Measurements from ENCODE around the gene MKLN1.
"Not testable (repeated sequence)": the region's sequence is repeated elsewhere in the genome, so short reads cannot be mapped to it uniquely, and the experiment has no call there.

The MKLN1 gene

DNA sequence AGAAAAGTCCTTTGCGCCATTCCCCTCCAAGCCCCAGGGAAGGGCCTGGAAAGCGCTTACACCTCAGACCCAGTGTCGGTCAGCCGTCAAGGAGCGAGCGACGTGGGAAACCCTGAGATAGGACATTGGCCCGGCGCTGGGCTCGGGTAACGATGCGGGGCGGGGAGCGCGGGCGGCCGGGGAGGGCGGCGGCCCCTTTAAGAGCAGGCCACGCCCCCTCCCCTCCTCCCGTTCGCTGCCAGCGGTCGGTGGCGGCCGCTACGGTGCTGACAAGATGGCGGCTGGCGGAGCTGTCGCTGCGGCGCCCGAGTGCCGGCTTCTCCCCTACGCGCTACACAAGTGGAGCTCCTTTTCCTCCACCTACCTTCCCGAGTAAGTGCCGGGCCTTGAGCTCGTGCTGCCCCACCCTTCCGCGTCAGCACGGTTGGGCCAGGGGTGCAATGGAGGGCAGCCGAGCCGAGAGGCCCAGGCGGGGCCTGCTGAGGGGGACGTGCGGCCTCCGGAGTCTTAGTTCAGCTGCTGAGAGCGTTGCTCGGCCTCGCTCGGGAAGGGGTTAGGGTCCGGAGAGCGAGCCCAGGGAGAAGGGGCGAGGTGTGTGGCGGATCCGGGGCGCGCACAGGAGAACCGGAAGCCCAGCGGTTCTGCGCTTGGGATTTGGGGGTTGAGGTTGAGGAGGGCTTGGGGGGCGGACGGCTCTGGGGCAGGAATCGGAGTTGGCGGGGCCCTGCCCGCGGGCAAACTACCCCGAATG lies at the start of gene MKLN1:
Gene MKLN1, plus strand, starts transcription at position 251 of the 751 bp plus-strand sequence. Its CDS starts 24 bp downstream, at position 275.
- DNase-seq: peak; percentile 97

GRCh38 chr7:131279044-131279443 lies 48.6 kb upstream of the MKLN1 start:
- DNase-seq: no peak

GRCh38 chr7:131281266-131282048 lies 46.2 kb upstream of the MKLN1 start:
- DNase-seq: no peak

GRCh38 chr7:131284702-131285419 lies 42.8 kb upstream of the MKLN1 start:
- peak; percentile 39 for DNase-seq

GRCh38 chr7:131285556-131285955 lies 42.1 kb upstream of the MKLN1 start:
- no peak for DNase-seq

- no peak for DNase-seq
Measured at GRCh38 chr7:131288450-131288849, 39.2 kb upstream of the MKLN1 start.

DNA sequence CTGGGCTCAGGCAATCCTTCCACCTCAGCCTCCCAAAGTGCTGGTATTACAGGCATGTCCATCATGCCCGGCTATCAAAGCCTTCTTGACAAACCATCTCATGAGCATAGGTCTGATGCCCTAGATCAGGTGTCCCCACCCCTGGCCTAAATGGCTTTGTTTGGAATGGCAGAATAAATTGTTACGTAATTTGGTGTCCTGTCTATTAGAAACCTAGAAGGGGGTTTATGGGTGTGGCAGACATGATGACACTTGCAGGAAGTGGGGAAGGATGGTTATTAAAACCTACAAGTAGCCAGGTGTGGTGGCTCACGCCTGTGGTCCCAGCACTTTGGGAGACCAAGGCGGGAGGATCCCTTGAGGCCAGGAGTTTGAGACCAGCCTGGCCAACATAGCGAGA lies 38.6 kb upstream of the MKLN1 start:
- no peak for DNase-seq

- no peak for DNase-seq
Measured at GRCh38 chr7:131292141-131292905, 35.4 kb upstream of the MKLN1 start.

GRCh38 chr7:131293018-131293417 lies 34.7 kb upstream of the MKLN1 start:
- no peak for DNase-seq

GRCh38 chr7:131294553-131294952 lies 33.1 kb upstream of the MKLN1 start:
- no peak for DNase-seq

GRCh38 chr7:131298608-131298992 lies 29.1 kb upstream of the MKLN1 start:
- no peak for DNase-seq

DNA sequence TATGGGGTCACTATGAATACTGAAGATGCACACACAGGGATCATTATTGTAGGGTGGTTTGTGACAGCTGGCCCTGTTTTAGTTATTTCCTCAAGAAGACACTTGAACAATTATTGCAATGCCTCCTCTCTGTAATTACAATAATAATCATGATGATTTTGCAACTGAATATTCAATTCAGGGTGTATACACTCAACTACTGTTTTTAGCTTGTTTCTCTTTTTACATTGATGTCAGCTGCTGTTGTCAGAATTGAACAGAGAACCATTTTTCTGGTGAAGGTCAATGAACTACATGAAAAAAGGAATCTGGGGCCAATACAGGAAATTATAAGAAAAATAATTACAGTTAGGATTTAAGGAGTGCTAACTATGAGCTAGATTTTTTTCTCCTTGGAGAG lies 28.6 kb upstream of the MKLN1 start:
- DNase-seq: no peak

DNA sequence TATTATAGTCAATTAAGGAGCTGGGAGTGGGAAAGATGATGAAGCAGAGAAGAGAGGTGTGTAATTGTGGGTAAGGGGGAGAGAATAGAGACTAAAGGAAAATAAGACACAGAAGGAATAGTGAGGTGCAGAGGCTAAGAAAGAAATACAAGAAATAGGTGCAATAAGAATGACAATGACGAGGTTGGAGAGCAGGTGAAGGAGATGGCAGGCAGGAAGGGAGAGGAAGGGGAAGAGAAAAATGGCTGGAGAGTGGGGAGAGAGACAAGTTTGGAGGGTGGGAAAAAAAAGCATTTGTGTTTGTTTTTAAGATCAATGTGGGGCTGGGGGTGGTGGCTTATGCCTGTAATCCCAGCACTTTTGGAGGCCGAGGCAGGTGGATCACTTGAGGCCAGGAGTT lies 27.6 kb upstream of the MKLN1 start:
- no peak for DNase-seq

DNA sequence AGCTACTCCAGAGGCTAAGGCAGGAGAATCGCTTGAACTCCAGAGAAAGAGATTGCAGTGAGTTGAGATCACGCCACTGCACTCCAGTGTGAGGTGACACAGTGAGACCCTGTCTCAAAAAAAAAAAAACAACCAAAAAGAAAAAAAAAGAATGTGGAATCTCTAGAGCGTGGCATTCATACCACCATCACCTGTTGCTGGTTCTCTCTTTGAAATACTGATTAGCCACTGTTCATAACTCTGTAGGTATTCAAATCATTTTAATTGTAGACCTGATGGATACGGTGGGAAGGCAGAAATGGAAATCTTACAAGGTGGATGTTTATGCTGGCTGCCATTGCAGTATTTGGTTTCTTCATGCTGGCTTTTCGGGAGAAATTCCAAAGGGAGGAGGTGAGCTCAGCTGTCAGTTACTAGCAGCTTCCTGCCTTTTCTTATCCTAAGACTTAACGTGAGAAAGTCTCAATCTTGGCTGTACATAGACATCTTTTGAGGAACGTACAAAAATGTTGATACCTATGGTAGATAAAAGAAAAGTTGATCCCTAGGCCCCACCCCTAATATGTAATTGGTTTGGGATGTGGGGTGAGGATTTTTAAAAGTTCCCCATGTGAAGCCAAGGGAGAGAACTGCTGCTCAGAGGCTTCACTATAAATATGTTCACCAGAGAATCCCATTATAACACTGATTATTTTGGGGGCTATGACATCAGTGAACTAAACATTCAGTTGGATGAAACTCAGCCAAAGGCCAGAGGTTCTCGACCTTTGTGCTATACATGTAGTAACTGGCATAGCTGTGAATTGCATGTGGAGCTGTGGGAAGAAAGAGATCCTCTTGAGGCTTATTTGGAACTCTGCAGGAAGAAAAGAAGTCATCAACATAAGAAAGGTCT lies 26.9 kb upstream of the MKLN1 start:
- DNase-seq: peak; percentile 7

DNA sequence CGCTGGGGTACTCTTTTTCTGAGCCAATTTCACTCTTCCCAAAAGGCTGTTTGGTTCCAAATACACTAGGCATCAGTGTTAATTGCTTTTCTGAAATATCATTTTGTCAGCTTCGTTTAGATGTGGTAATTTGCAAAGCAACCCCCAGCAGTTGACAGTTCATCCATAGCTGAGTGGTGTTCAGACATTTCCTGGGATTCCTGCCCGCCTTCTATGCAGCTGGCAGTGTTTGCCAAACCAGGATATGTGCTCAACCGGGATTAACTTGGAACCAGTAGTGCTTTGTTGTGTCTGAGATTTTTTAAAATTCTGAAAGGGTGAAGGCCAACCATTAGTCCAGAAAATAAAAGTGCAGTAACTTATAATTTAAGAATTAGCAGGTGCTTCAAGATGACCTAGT lies 25.2 kb upstream of the MKLN1 start:
- no peak for DNase-seq

- no peak for DNase-seq
Measured at GRCh38 chr7:131302876-131303707, 24.6 kb upstream of the MKLN1 start.

DNA sequence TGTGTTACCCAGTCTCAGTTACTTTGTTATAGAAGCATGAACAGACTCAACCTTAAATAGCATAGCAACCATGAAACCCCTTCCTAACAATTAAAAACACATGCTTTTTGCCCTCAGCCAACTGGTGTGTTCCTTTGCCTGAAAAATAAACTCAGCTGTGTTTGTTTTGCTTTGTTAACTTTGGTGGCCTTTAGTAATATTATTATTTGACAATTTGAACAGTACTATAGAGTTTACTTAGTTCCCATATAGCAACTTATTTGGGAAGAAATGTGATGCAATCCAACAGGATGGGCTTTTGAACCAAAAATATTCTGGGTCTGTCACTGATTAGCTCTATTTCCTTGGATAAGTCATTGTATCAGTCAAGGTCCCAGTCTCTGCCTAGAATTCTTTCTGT lies 22.5 kb upstream of the MKLN1 start:
- no peak for DNase-seq

DNA sequence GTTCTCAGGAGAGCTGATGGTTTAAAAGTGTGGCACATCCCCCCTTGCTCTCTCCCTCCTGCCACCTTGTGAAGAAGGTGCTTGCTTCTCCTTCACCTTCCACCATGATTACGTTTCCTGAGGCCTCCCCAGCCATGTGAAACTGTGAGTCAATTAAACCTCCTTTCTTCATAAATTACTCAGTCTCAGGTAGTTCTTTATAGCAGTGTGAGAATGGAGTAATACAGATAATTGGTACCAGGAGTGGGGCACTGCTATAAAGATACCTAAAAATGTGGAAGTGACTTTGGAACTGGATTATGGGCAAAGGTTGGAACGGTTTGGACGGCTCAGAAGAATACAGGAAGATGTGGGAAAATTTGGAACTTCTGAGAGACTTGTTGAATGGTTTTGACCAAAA lies 21.6 kb upstream of the MKLN1 start:
- not testable (repeated sequence) for DNase-seq

- DNase-seq: no peak
Measured at GRCh38 chr7:131306777-131307176, 20.9 kb upstream of the MKLN1 start.

- DNase-seq: no peak
Measured at GRCh38 chr7:131307627-131308026, 20.0 kb upstream of the MKLN1 start.

DNA sequence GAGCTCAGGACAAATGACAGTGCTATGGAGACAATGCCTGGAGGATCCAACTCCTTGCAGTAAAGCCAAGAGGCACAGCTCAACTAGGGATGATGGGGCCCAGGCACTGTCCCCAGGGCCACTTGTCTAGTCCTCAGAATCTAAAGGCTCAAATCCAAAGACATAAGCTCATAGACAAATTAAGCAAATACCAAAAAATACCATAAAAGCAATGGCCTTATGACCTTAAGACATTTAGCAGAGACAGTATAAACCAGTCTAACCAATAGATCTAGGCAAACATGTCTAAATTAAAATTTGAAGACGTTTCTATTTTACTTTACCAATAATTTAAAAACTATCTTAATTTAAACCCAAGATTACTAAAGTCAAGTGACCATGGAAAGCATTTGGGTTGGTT lies 14.8 kb upstream of the MKLN1 start:
- no peak for DNase-seq

Measured in eye (tissue), 1 donor.